Measurements from ENCODE around the gene AHRR. TPM values are rescaled to one million over a fixed set of nuclear protein-coding genes. Genes with fewer than 3 reads are reported as not detected.

The AHRR gene
- total RNA-seq, 1 donor = 54.6 TPM

- H3K9me3 ChIP-seq (ENCODE audit: low read depth, low read length) = no peaks in the 10 kb centered on the region
- H3K4me3 ChIP-seq (ENCODE audit: insufficient read depth, low read length) = no peak overlapping the region
- peak; percentile 63 for DNase-seq (ENCODE audit: insufficient read length, low spot score, missing footprints)
- peaks cover 36% of the 10 kb centered on the region for H3K27me3 ChIP-seq (ENCODE audit: insufficient read depth, low read length)
- H2AFZ ChIP-seq (ENCODE audit: low read length) = no peak overlapping the region
- TF ChIP-seq, protein P1, sequence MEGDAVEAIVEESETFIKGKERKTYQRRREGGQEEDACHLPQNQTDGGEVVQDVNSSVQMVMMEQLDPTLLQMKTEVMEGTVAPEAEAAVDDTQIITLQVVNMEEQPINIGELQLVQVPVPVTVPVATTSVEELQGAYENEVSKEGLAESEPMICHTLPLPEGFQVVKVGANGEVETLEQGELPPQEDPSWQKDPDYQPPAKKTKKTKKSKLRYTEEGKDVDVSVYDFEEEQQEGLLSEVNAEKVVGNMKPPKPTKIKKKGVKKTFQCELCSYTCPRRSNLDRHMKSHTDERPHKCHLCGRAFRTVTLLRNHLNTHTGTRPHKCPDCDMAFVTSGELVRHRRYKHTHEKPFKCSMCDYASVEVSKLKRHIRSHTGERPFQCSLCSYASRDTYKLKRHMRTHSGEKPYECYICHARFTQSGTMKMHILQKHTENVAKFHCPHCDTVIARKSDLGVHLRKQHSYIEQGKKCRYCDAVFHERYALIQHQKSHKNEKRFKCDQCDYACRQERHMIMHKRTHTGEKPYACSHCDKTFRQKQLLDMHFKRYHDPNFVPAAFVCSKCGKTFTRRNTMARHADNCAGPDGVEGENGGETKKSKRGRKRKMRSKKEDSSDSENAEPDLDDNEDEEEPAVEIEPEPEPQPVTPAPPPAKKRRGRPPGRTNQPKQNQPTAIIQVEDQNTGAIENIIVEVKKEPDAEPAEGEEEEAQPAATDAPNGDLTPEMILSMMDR (IDR thresholded peaks at IDR 0.05; ENCODE audit: extremely low read depth, low read depth, low read length) = no peak
- peaks cover 5% of the 10 kb centered on the region for H3K36me3 ChIP-seq (ENCODE audit: insufficient read depth, low read length)
- H3K27ac ChIP-seq (ENCODE audit: low read depth, low read length) = no peak overlapping the region
- H4K20me1 ChIP-seq (ENCODE audit: insufficient read depth, low read length) = peaks cover 33% of the 10 kb centered on the region
- peak overlapping the region; percentile 56 for H3K4me2 ChIP-seq (ENCODE audit: insufficient read depth, low read length)
- peaks cover 20% of the 10 kb centered on the region for H3K79me2 ChIP-seq (ENCODE audit: insufficient read depth, low read length)
- peaks cover 12% of the 10 kb centered on the region for H3K4me1 ChIP-seq (ENCODE audit: insufficient read depth, low read length)
These were observed 154.2 kb downstream of the AHRR start for GRCh38 chr5:475704-476101.

DNA sequence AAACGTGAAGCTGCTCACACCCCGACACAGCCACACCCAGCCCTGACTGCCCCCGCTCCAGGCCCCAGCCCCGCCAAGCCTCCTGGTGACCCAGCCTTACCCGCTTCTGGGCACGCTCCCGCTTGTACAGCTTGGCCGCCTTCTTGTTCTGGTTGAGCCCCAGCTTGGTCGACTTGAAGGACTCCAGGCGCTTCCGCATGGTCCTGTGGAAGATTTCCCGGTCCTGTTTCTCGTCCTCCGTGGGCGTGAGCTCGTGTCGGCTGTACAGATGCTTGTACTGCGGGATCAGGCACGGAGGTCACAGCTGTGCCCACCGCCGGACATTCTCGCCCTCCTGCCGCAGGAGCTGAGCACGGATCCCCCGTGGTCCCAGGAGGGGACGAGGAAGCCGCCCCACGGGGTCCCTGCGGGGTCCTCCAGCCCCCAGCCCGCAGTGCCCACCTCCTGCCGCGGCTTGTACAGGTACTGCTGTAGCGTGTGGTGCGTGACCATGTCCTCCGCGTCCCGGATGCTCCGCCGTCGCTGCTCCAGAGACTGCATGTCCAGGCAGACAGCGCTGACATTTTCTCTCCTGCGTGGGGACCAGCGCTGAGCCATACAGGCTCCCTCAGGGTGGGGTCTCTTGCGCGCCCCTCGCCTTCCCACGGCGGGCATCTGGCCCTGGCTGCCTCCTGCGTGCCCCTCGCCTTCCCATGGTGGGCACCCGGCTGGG lies 154.7 kb downstream of the AHRR start:
- peaks cover 28% of the 10 kb centered on the region for H4K20me1 ChIP-seq (ENCODE audit: insufficient read depth, low read length)
- H3K9me3 ChIP-seq (ENCODE audit: low read depth, low read length) = no peaks in the 10 kb centered on the region
- H3K4me3 ChIP-seq (ENCODE audit: insufficient read depth, low read length) = no peak overlapping the region
- H2AFZ ChIP-seq (ENCODE audit: low read length) = no peak overlapping the region
- peak; percentile 89 for DNase-seq (ENCODE audit: insufficient read length, low spot score, missing footprints)
- no peak overlapping the region for H3K4me2 ChIP-seq (ENCODE audit: insufficient read depth, low read length)
- no peak overlapping the region for H3K27ac ChIP-seq (ENCODE audit: low read depth, low read length)
- H3K27me3 ChIP-seq (ENCODE audit: insufficient read depth, low read length) = peaks cover 39% of the 10 kb centered on the region
- H3K4me1 ChIP-seq (ENCODE audit: insufficient read depth, low read length) = peaks cover 11% of the 10 kb centered on the region
- H3K36me3 ChIP-seq (ENCODE audit: insufficient read depth, low read length) = no peaks in the 10 kb centered on the region
- TF ChIP-seq, protein P1 (IDR thresholded peaks at IDR 0.05; ENCODE audit: extremely low read depth, low read depth, low read length) = no peak
- peaks cover 15% of the 10 kb centered on the region for H3K79me2 ChIP-seq (ENCODE audit: insufficient read depth, low read length)

DNA sequence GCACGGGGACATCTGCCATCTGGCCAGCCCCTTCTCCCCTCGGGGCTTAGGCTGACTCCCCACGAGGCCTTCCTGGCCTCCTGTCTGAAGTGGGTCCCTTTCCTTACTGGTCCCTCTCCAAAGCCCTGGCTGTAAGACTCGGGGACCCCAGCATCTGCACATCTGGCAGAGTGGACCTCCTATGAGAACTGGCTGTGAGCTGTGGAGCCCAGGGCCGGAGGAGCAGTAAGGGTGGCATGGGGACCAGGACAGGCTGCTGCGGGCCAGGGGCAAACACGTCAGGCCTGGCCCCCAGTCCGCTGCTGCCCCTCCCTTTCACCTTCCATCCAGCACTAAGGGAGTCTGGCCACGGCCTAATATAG lies 155.3 kb downstream of the AHRR start:
- H3K79me2 ChIP-seq (ENCODE audit: insufficient read depth, low read length) = peaks cover 9% of the 10 kb centered on the region
- TF ChIP-seq, protein P1 (IDR thresholded peaks at IDR 0.05; ENCODE audit: extremely low read depth, low read depth, low read length) = no peak
- H3K36me3 ChIP-seq (ENCODE audit: insufficient read depth, low read length) = no peaks in the 10 kb centered on the region

GRCh38 chr5:477247-477646 lies 155.7 kb downstream of the AHRR start:
- peaks cover 3% of the 10 kb centered on the region for H3K4me1 ChIP-seq (ENCODE audit: insufficient read depth, low read length)
- H3K27me3 ChIP-seq (ENCODE audit: insufficient read depth, low read length) = peaks cover 41% of the 10 kb centered on the region
- no peak overlapping the region for H3K4me2 ChIP-seq (ENCODE audit: insufficient read depth, low read length)
- H3K36me3 ChIP-seq (ENCODE audit: insufficient read depth, low read length) = no peaks in the 10 kb centered on the region
- peaks cover 5% of the 10 kb centered on the region for H3K79me2 ChIP-seq (ENCODE audit: insufficient read depth, low read length)
- peaks cover 21% of the 10 kb centered on the region for H4K20me1 ChIP-seq (ENCODE audit: insufficient read depth, low read length)
- no peak overlapping the region for H3K27ac ChIP-seq (ENCODE audit: low read depth, low read length)
- no peaks in the 10 kb centered on the region for H3K9me3 ChIP-seq (ENCODE audit: low read depth, low read length)
- no peak overlapping the region for H2AFZ ChIP-seq (ENCODE audit: low read length)
- no peak overlapping the region for H3K4me3 ChIP-seq (ENCODE audit: insufficient read depth, low read length)
- peak; percentile 75 for DNase-seq (ENCODE audit: insufficient read length, low spot score, missing footprints)
- TF ChIP-seq, protein P1 (IDR thresholded peaks at IDR 0.05; ENCODE audit: extremely low read depth, low read depth, low read length) = no peak

More for the DNA sequence above, 155.3 kb downstream of the AHRR start:
- Histone ChIP-seq H2AFZ (ENCODE audit: low read length) (no peak overlapping the region), H3K4me3 (ENCODE audit: insufficient read depth, low read length) (no peak overlapping the region), H3K27ac (ENCODE audit: low read depth, low read length) (no peak overlapping the region), H3K4me1 (ENCODE audit: insufficient read depth, low read length) (peaks cover 6% of the 10 kb centered on the region), H3K27me3 (ENCODE audit: insufficient read depth, low read length) (peaks cover 41% of the 10 kb centered on the region), H3K9me3 (ENCODE audit: low read depth, low read length) (no peaks in the 10 kb centered on the region), H4K20me1 (ENCODE audit: insufficient read depth, low read length) (peaks cover 23% of the 10 kb centered on the region), H3K4me2 (ENCODE audit: insufficient read depth, low read length) (no peak overlapping the region)
- DNase-seq (ENCODE audit: insufficient read length, low spot score, missing footprints) = peak; percentile 91

All from osteoblast (primary cell).